Activated CD8-positive, alpha-beta T cell treated with anti-CD3 and anti-CD28 coated beads for 36 hours (primary cell): Measurements from ENCODE around the gene TAB2. TPM values are rescaled to one million over a fixed set of nuclear protein-coding genes. Genes with fewer than 3 reads are reported as not detected.
A peak's percentile ranks its signal among the peaks of the same experiment; 100 is the strongest.

ENCODE experiments used
- ATAC-seq: fragments of 200-7000 bp; cut with Tn5 transposase; one replicate; pipeline ENCODE4 v1.10.0; 2021; ENCODE audit warnings: mild to moderate bottlenecking, moderate library complexity
- CTCF ChIA-PET: fragments of 350-600 bp; sonication (Branson Sonifier 250); formaldehyde crosslinking; loops from one replicate; lab custom pipeline; 2021; ENCODE audit warnings: antibody characterized with exemption; lab: Charles Lee
- POLR2A ChIA-PET: fragments of 350-600 bp; sonication (Branson Sonifier 250); formaldehyde crosslinking; loops from one replicate; lab custom pipeline; 2021; ENCODE audit warnings: antibody characterized with exemption; lab: Charles Lee
- DNase-seq: peaks from one replicate; pipeline ENCODE4 v3.0.0-alpha.2; 2020
- H3K27ac Mint-ChIP-seq: one replicate; pipeline ENCODE4 v1.8.0; 2021; ENCODE audit warnings: mild to moderate bottlenecking, mixed read lengths
- H3K27me3 Mint-ChIP-seq: one replicate; pipeline ENCODE4 v1.8.0; 2021; ENCODE audit warnings: mixed read lengths
- H3K36me3 Mint-ChIP-seq: one replicate; pipeline ENCODE4 v1.8.0; 2021; ENCODE audit warnings: low read depth, mixed read lengths
- H3K4me1 Mint-ChIP-seq: one replicate; pipeline ENCODE4 v1.8.0; 2021; ENCODE audit warnings: low read depth, mixed read lengths
- H3K4me3 Mint-ChIP-seq: one replicate; pipeline ENCODE4 v1.8.0; 2021; ENCODE audit warnings: mild to moderate bottlenecking, moderate library complexity, mixed read lengths
- H3K9me3 Mint-ChIP-seq: one replicate; pipeline ENCODE4 v1.8.0; 2021; ENCODE audit warnings: mixed read lengths
- intact Hi-C: fragments of 100-400 bp; cut with micrococcal nuclease; formaldehyde crosslinking; loops from one replicate; pipeline ENCODE4 v1.10.0; 2022
- total RNA-seq, 2 experiments: library from RNA; stranded (reverse); gene quantifications; one replicate each; pipeline ENCODE4 v1.2.3, GENCODE V29; 2021
- TF ChIP-seq, protein P1 (sequence below): fragments of 200-600 bp; IDR thresholded peaks from one replicate; pipeline ENCODE4 v1.8.0; 2022; ENCODE audit warnings: antibody characterized with exemption, mild to moderate bottlenecking

The TAB2 gene
- total RNA-seq, 2 experiments from 2014 or later: 64.8 to 69.1 TPM

DNA sequence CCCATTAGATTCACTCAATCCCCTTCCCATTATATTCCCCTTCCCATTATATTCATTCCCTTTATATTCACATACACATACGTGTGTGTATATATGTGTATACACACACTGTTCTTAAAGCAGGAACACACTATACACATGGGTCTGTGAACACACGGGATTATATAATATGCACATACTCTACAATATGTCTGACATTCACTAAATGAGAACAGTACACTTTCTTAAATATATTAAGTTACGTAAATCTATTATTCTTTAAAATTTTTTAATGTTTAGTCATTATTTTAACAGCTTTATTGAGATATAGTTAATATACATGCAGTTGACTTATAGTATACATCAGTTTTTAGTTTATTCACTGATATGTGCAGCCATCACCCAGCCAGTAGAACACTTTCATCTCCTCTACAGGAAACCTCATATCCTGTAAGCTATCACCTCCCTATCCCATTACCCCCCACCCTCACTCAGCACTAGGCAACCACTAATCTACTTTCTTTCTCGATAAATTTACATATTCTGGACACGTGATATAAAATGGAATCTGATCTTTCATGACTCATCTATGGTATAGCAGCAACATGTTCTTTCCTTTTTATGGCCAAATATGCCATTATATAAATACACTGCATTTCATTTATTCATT lies 68.6 kb downstream of the TAB2 start:
- TF ChIP-seq, protein P1, sequence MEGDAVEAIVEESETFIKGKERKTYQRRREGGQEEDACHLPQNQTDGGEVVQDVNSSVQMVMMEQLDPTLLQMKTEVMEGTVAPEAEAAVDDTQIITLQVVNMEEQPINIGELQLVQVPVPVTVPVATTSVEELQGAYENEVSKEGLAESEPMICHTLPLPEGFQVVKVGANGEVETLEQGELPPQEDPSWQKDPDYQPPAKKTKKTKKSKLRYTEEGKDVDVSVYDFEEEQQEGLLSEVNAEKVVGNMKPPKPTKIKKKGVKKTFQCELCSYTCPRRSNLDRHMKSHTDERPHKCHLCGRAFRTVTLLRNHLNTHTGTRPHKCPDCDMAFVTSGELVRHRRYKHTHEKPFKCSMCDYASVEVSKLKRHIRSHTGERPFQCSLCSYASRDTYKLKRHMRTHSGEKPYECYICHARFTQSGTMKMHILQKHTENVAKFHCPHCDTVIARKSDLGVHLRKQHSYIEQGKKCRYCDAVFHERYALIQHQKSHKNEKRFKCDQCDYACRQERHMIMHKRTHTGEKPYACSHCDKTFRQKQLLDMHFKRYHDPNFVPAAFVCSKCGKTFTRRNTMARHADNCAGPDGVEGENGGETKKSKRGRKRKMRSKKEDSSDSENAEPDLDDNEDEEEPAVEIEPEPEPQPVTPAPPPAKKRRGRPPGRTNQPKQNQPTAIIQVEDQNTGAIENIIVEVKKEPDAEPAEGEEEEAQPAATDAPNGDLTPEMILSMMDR: no peak
- intact Hi-C loops: no loop called here
- H3K27me3 Mint-ChIP-seq: no peaks in the 10 kb centered on the region
- H3K9me3 Mint-ChIP-seq: peaks cover 20% of the 10 kb centered on the region
- ChIA-PET POLR2A (interaction anchor here (0.6 kb wide), 1 partner anchor 66 kb away, joined by 3 read pairs; no protein-coding TSS in a partner anchor), CTCF (no interaction called here)
- DNase-seq (peak; percentile 13), ATAC-seq (peak; percentile 71)
- H3K27ac Mint-ChIP-seq: peak overlapping the region; percentile 32
- no peak overlapping the region for H3K4me3 Mint-ChIP-seq
- peaks cover 62% of the 10 kb centered on the region for H3K4me1 Mint-ChIP-seq
- peaks cover 77% of the 10 kb centered on the region for H3K36me3 Mint-ChIP-seq

DNA sequence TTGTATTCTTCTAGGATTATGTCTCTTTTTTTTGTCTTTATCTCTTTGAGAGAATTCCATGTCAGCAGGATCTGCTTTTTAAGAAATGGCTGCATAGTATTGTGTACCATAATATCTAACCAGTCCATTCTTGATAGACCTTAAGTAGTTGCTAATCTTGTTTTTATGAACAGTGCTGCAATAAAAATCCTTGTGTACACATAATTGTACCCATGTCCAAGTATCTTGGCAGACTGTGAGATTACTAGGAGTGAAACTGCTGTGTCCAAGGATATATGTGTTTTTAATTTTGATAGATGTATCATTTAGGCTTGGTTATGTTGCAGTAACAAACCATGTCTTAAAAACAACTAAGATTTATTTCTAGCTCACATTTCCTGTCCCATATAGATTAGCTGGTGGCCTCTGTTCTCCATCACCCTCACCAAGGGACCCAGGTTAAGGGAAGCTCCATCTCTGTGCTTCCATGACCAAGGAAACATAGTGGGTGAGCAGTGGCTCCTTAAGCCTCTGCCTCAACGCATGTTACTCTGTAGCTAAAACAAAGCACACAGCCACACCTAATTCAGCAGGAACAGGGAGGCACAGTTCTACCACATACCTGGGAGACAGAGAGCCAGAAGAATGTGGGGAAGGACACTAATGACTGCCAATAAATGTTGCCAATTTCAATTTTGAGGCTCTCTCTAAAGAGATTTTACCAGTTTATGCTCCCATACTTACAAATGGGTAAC lies 70.4 kb downstream of the TAB2 start:
- TF ChIP-seq, protein P1: no peak
- peaks cover 69% of the 10 kb centered on the region for H3K4me1 Mint-ChIP-seq
- no peak overlapping the region for H3K4me3 Mint-ChIP-seq
- H3K27ac Mint-ChIP-seq: peak overlapping the region; percentile 67
- H3K9me3 Mint-ChIP-seq: peaks cover 20% of the 10 kb centered on the region
- ChIA-PET CTCF (no interaction called here), POLR2A (interaction anchor here (0.9 kb wide), 1 partner anchor 52 kb away, joined by 3 read pairs; no protein-coding TSS in a partner anchor)
- ATAC-seq (no peak), DNase-seq (no peak)
- H3K36me3 Mint-ChIP-seq: peaks cover 77% of the 10 kb centered on the region
- no peaks in the 10 kb centered on the region for H3K27me3 Mint-ChIP-seq
- intact Hi-C loops: no loop called here

DNA sequence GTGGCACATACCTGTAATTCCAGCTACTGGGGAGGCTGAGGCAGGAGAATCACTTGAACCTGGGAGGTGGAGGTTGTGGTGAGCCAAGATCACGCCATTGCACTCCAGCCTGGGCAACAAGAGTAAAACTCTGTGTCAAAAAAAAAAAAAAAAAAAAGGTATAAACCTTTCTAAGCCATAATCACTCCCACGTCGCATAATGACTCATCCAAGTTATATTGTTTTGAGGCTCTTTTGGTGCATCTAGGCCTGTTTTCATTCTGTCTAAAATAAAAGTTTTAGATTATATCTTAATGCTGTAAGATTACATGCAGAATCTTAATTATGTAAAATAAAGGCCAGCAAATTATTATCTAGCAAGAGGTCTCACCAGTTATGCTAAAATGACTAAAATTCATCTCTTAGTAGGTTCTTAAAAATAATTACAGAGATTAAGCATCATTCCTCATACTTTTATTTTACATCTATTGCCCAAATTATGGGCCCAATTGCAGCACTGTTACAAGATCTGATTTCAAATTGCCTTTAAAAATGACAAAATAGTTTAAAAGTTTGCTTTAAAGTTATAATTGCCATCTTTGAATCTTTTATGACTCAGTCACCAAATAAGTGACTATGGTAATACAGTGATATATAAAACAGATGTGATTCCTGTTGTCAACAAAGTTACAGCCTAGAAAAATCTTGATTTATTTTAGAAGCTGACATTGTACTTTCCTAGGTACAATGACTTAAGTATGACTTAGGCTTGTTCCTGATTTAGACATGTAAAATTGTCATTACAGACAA lies 72.2 kb downstream of the TAB2 start:
- ChIA-PET CTCF (no interaction called here), POLR2A (interaction anchor here (0.7 kb wide), 3 partner anchors 15 to 539 kb away, joined by 3 to 4 read pairs (median 3); no protein-coding TSS in a partner anchor)
- Mint-ChIP-seq H3K27ac (no peak overlapping the region), H3K9me3 (peaks cover 18% of the 10 kb centered on the region), H3K4me3 (no peak overlapping the region), H3K36me3 (peaks cover 74% of the 10 kb centered on the region), H3K27me3 (no peaks in the 10 kb centered on the region), H3K4me1 (peaks cover 69% of the 10 kb centered on the region)
- TF ChIP-seq, protein P1: no peak
- no peak for ATAC-seq
- DNase-seq: no peak
- intact Hi-C loops: no loop called here

DNA sequence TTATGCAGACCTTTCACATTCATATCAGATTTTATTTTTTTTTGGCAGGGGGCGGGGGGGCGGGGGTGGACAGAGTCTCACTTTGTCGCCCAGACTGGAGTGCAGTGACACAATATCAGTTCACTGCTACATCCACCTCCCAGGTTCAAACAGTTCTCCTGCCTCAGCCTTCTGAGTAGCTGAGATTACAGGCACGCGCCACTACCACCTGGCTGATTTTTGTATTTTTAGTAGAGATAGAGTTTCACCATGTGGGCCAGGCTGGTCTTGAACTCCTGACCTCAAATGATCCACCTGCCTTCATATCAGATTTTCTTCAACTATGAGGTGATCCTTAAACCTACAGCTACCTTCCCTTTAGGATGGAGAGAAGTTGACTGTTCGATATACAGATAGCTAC lies 74.6 kb downstream of the TAB2 start:
- H3K27me3 Mint-ChIP-seq: no peaks in the 10 kb centered on the region
- TF ChIP-seq, protein P1: no peak
- ATAC-seq: no peak
- ChIA-PET CTCF (interaction anchor here (0.8 to 1.4 kb wide), 4 partner anchors 11 to 122 kb away, joined by 3 to 4 read pairs (median 3); no protein-coding TSS in a partner anchor), POLR2A (interaction anchor here (0.8 to 1.4 kb wide), 3 partner anchors 17 to 74 kb away, joined by 3 to 4 read pairs (median 4); partner anchors contain the start of gene TAB2)
- peak overlapping the region; percentile 32 for H3K27ac Mint-ChIP-seq
- peaks cover 76% of the 10 kb centered on the region for H3K36me3 Mint-ChIP-seq
- peaks cover 6% of the 10 kb centered on the region for H3K9me3 Mint-ChIP-seq
- H3K4me3 Mint-ChIP-seq: no peak overlapping the region
- intact Hi-C loops: no loop called here
- peaks cover 62% of the 10 kb centered on the region for H3K4me1 Mint-ChIP-seq
- DNase-seq: no peak
